NCI-H1092 (cell line): ENCODE measurements around the gene FSIP1.
A peak's percentile ranks its signal among the peaks of the same experiment; 100 is the strongest.

Experiments used
- DNase-seq: peaks from one replicate; lab custom pipeline; 2025; lab: John Stamatoyannopoulos, UW

Gene FSIP1

DNA sequence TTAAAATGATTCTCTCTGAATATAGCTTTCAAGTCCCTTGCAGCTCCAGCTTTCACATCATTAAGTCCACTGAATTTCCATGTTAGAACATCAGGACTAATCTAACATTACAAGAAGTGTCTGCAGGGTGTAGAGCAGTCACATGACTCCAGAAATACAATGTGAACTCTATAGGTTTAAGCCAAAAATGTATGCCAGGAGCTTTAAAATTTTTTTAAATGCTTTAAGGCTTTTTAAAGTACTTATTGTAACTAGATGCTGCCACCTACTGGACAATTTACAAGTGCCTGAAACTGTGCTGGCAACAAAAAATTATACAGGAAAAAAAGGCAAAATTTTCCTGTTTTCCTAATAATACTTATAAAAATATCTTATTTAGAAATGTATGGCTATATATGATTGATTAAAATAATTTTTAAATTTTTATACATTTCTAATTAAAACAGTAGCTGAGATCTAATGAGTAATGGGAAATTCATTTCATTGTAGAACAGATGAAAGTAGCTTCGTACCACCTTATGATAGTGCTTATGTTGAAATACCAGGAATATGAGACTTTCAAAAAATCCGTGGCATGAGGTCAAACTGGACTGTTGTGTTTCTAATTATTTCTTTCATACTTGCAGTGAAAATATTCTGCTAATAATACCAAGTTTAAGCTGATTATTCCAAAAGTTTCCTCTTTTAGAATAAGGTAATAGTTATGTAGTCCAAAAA, 25.7 kb downstream of the FSIP1 start:
- DNase-seq, result peak; percentile 7

DNA sequence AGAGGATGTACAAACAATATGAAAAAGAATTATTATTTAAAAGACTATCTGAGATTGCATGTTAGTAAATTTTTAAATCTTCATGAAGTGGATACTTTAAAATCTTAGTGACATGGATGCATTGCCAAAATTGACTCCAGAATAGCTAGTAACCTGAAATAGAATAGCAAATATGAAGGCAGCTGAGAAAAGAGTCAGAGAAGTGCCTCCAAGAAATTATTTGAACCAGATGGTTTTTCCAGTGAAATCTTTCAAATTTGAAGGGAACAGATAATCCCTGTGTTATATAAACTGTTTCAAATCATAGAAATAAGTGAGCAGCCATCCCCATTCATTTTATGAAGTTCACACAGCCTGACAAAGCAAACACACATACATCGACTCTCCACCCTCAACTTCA, 29.6 kb downstream of the FSIP1 start:
- no peak for DNase-seq

- no peak for DNase-seq
These were observed 30.4 kb downstream of the FSIP1 start for GRCh38 chr15:39752246-39752645.

DNA sequence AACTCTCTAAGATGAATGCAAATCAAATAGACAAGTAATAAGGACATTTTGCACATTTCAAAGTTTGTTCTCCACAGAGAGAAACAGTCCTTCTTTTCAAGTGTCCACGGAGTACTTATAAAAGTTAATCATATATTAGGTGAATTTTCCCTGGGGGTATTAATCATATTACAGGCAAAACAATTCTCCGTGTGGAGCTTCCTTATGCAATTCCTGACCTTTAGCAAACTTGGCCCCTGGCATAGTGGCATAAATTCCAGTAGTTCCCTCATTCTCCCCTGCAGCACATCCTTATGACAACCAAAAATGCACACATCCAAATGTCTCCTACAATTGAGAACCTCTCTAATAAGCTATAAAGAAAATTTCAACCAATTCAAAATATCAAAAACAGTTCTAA, 34.4 kb downstream of the FSIP1 start:
- no peak for DNase-seq

- DNase-seq, result no peak
These were observed 35.3 kb downstream of the FSIP1 start for GRCh38 chr15:39747326-39747725.

DNA sequence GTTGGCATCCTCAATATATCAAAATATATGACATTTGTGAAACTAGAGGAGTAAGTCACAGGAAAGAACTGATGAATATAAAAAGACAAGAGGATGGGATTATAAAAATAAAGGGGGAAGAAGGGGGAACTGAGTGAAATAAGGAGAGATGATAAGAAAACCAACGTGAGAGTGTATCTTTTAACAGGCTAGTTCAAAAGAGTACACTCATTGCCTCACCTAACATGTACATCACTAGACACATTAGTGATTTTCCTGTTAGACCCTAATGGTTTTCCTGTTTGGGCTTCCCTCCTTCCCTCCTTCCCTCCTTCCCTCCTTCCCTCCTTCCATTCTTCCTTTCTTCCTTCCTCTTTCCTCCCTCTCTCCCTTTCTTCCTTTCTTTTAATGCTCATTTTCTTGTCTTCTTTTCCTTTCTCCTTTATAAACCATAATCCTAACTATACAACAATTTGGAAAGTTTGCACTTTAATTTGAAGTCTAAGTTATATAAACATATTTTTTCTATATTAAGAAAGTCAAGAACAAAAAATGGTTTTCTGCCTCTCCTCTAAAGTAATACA, 35.8 kb downstream of the FSIP1 start:
- DNase-seq, result no peak

- DNase-seq, result no peak
These were observed 36.5 kb downstream of the FSIP1 start for GRCh38 chr15:39746176-39746575.

DNA sequence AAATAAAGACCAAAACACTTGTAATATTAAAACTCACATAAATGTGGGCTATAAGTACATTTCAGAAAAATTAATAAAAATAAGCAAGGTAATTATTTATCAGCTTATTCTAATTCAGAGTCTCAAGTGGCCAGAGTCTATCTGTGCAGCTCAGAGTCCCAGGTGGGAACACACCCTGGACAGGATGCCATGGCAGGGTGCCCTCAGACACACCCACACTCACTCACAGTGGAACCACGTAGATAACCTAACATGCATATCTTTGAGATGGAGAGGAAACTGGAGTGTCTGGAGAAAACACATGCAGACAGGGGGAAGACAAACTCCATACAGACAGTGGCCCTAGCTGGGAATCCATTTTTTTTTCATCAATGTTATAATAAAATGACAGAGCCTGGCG, 37.2 kb downstream of the FSIP1 start:
- DNase-seq, result no peak

- DNase-seq, result no peak
These were observed 38.1 kb downstream of the FSIP1 start for GRCh38 chr15:39744334-39745103.

GRCh38 chr15:39743611-39744010, 39.0 kb downstream of the FSIP1 start:
- DNase-seq, result no peak

DNA sequence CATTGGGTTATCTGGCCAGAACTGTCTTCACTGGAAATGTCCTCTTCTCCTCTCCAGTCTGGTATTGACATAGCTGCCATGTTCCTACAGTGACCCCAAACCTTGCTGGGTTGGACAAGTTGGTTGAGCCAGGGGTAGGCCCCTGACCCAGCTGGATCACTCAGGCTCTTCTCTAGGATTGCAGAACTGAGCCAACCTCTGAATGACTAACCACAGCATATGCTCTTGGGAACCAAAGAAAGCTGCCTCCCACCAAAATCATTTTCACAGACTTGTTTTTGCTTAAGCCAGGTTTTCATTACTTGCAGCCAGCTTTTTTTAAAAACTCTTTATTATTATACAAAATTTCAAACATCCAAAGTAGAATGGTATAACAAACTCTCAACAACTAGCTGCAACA, 41.4 kb downstream of the FSIP1 start:
- DNase-seq, result no peak

DNA sequence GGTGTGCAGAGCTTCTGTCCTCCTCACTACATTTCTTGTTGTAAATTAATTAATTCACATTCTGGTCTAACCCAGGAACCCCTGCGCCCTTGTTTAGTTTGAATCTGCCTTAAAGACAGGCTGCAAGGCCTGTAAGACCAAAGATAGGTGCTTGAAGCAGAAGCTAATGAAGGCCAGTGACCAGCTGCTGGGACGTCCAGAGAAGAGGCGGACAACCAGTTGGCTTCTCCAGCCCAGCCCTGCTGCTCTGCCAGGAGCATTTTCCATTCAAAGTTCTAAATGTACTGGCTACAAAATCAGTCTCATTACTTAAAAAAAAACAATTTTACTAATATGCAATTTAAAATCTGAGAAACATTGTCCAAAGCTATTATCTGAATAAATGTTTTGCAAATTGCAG, 43.6 kb downstream of the FSIP1 start:
- DNase-seq, result no peak

DNA sequence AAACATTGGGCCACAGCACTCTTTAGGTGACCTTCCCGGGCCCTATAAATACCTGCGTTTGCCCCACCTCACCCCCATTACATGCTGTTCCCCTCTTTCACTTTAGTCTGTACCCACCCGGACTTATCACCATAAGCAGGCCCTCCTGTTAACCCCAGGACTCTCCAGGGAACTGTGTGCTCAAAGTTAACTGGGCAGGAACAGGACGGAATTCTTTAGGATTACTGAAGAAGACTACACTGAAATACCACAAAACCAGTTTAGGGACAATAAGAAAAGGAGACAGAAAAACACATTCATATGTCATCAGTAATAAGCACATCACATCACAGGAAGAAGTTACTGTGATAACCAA, 45.5 kb downstream of the FSIP1 start:
- no peak for DNase-seq

- peak; percentile 20 for DNase-seq
These were observed 46.0 kb downstream of the FSIP1 start for GRCh38 chr15:39736412-39737195.

GRCh38 chr15:39735120-39735717, 47.4 kb downstream of the FSIP1 start:
- no peak for DNase-seq

GRCh38 chr15:39731266-39731665, 51.4 kb downstream of the FSIP1 start:
- DNase-seq, result no peak

DNA sequence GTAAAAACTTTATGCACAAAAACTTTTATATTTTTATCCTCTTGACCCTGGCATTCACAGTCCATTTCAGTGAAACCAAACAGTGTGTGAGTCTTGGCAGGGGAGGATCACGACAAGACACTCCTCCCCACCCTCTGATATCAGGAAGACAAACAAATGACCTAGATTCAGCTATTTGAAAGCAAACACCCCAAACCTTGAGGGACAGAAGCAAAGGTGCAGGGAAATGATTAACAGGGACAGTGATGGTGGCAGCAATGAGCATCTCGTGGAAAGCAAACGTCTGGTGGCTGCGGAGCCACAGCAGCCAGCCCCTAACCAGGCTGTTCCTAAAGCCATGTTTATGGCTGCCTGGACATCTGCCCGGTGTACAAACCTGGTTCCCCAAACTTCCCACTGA, 52.1 kb downstream of the FSIP1 start:
- DNase-seq, result no peak

DNA sequence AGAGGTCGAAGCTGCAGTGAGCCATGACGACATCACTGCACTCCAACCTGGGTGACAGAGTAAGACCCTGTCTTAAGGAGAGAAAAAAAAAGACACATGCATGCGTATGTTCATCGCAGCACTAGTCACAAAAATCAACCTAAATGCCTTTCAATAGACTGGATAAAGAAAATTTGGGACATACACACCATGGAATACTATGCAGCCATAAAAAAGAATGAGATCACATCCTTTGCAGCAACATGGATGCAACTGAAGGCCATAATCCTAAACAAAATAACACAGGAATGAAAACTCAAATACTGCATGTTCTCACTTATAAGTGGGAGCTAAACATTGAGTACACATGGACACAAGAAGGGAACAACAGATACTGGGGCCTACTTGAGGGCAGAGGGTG, 53.1 kb downstream of the FSIP1 start:
- DNase-seq, result no peak

- no peak for DNase-seq
These were observed 53.8 kb downstream of the FSIP1 start for GRCh38 chr15:39728845-39729244.

- DNase-seq, result no peak
These were observed 60.7 kb downstream of the FSIP1 start for GRCh38 chr15:39721893-39722292.

GRCh38 chr15:39720621-39721611, 61.7 kb downstream of the FSIP1 start:
- no peak for DNase-seq
